K562 (cell line): Measurements from ENCODE around the gene IQCE. TPM values are rescaled to one million over a fixed set of nuclear protein-coding genes. Genes with fewer than 3 reads are reported as not detected.

Source experiments
- ATAC-seq: fragments of 200-7000 bp; cut with Tn5 transposase; 3 replicates; pipeline ENCODE4 v1.9.1; 2020; ENCODE audit warnings: moderate library complexity
- BruUV-seq: library from RNA; stranded (reverse); fragments of 400-500 nt; replicated peaks from 2 replicates; lab custom pipeline; 2021; lab: Mats Ljungman, UMichigan
- CTCF ChIA-PET: fragments of 300-600 bp; formaldehyde crosslinking; extraction: SDS; loops from one replicate; lab custom pipeline; 2021; ENCODE audit warnings: low intra/inter-chr PET ratio; lab: Yijun Ruan, JAX
- POLR2A ChIA-PET: fragments of 300-600, 350-650 bp; sonication (Branson Sonifier 250); formaldehyde crosslinking; extraction: SDS; loops from one replicate; lab custom pipeline; 2021; ENCODE audit warnings: antibody characterized with exemption, inconsistent platforms; lab: Yijun Ruan, JAX
- DNase-seq, 4 experiments: peaks; one replicate each; pipeline versions ENCODE4 v3.0.0 to v3.0.0-alpha.2; 2011 to 2018; ENCODE audit warnings: low spot score in 3 of 4, mixed read lengths in 3 of 4; ENCODE audit errors: extremely low read depth in 1 of 4
- FAIRE-seq: peaks from 2 replicates; lab custom pipeline; 2011; peaks lifted over from hg19 to GRCh38; lab: Jason Lieb, UNC
- H2AFZ ChIP-seq: 2 replicates; pipeline ENCODE4 v1.6.0; 2011; ENCODE audit warnings: low read depth, low read length, control low read depth, inconsistent platforms
- H3K27ac ChIP-seq: fragments of 200-600 bp; 3 replicates; pipeline ENCODE4 v1.8.0; 2011; ENCODE audit warnings: low read depth, mild to moderate bottlenecking, control low read depth, inconsistent platforms, low read length, moderate library complexity, mixed read lengths; ENCODE audit errors: extremely low read depth
- H3K27me3 ChIP-seq, 2 experiments: fragments of 300-600 bp in 1 of 2; 2 replicates in 1 of 2; 3 replicates in 1 of 2; pipeline versions ENCODE4 v1.6.0 to v1.8.0; 2011; ENCODE audit warnings: inconsistent platforms in 2 of 2, low read length in 2 of 2, mild to moderate bottlenecking in 1 of 2, mixed read lengths in 1 of 2, moderate library complexity in 1 of 2; ENCODE audit not compliant: control insufficient read depth in 2 of 2, insufficient read depth in 2 of 2
- H3K36me3 ChIP-seq: fragments of 300-600 bp; 3 replicates; pipeline ENCODE4 v1.8.0; 2011; ENCODE audit warnings: mild to moderate bottlenecking, low read length, inconsistent platforms; ENCODE audit not compliant: control insufficient read depth, insufficient read depth
- H3K4me1 ChIP-seq, 2 experiments: fragments of 200-600 bp in 1 of 2; replicated peaks in 1 of 2; 2 replicates in 1 of 2; 3 replicates in 1 of 2; pipeline versions ENCODE4 v1.5.1 to v1.8.0; 2011; ENCODE audit warnings: inconsistent platforms in 2 of 2, low read length in 2 of 2, mild to moderate bottlenecking in 1 of 2, mixed read lengths in 1 of 2, moderate library complexity in 1 of 2; ENCODE audit not compliant: control insufficient read depth in 2 of 2, insufficient read depth in 2 of 2
- H3K4me2 ChIP-seq: 2 replicates; pipeline ENCODE4 v1.6.1; 2011; ENCODE audit warnings: low read length, control low read depth, inconsistent platforms, mixed read lengths; ENCODE audit not compliant: insufficient read depth
- H3K4me3 ChIP-seq: fragments of 200-600 bp; sonication (generic), shearing (Covaris generic); 2 replicates; pipeline ENCODE4 v1.5.1; 2016; ENCODE audit warnings: control low read depth, inconsistent platforms
- H3K79me2 ChIP-seq: fragments of 200-600 bp; 3 replicates; pipeline ENCODE4 v1.8.0; 2011; ENCODE audit warnings: low read length, inconsistent platforms; ENCODE audit not compliant: control insufficient read depth, insufficient read depth
- H3K9ac ChIP-seq, 2 experiments: 2 replicates each; pipeline versions ENCODE4 v1.6.0 to v1.6.1; 2011; ENCODE audit warnings: low read depth in 2 of 2, low read length in 2 of 2, control low read depth in 1 of 2, inconsistent platforms in 1 of 2, mild to moderate bottlenecking in 1 of 2, mixed read lengths in 1 of 2; ENCODE audit not compliant: insufficient read depth in 1 of 2
- H3K9me1 ChIP-seq: one replicate; pipeline ENCODE4 v1.6.0; 2011; ENCODE audit warnings: inconsistent platforms, mild to moderate bottlenecking, low read length, moderate library complexity; ENCODE audit not compliant: control insufficient read depth, insufficient read depth
- H3K9me3 ChIP-seq: replicated peaks from 2 replicates; pipeline ENCODE4 v1.5.1; 2011; ENCODE audit warnings: low read depth, low read length, inconsistent platforms; ENCODE audit not compliant: control insufficient read depth, insufficient read depth
- H4K20me1 ChIP-seq: replicated peaks from 2 replicates; pipeline ENCODE4 v1.6.1; 2011; ENCODE audit warnings: low read length, inconsistent platforms, mixed read lengths; ENCODE audit not compliant: control insufficient read depth, insufficient read depth
- CHD4 ChIP-seq: fragments of 200-600 bp; sonication (generic); IDR thresholded peaks from 3 replicates; pipeline ENCODE4 v1.6.1; 2012; ENCODE audit warnings: low read depth, mild to moderate bottlenecking, mixed read lengths, low read length, inconsistent platforms; ENCODE audit not compliant: insufficient read depth, insufficient replicate concordance, poor library complexity, severe bottlenecking
- KLF13 ChIP-seq: fragments of 450-650 bp; IDR thresholded peaks from 2 replicates; pipeline ENCODE4 v1.6.1; 2016; ENCODE audit warnings: missing genetic modification characterization, low read depth, mild to moderate bottlenecking, missing compliant biosample characterization, moderate library complexity, borderline replicate concordance
- WGBS: fragments of 100-300 bp; shearing (Covaris generic); methylation state at CpG from one replicate; pipeline ENCODE4 v1.1.6; 2016; ENCODE audit warnings: low coverage, mixed read lengths; ENCODE audit not compliant: insufficient coverage; ENCODE audit errors: missing lambda C conversion rate; 5-methylcytosine and 5-hydroxymethylcytosine counted together
- in situ Hi-C: fragments of 300-500 bp; cut with MboI; formaldehyde crosslinking; loops from 4 replicates; pipeline ENCODE4 v1.15.0; 2018; ENCODE audit warnings: inconsistent platforms, mixed read lengths
- intact Hi-C: fragments of 100-400 bp; cut with micrococcal nuclease; formaldehyde crosslinking; loops from 2 replicates; pipeline ENCODE4 v1.14.2; 2022
- polyA plus RNA-seq, 8 experiments: library from polyadenylated mRNA; depleted of rRNA in 4 of 8; stranded (reverse) in 5 of 8; unstranded in 3 of 8; fragments of >200 nt; fragmentation: Nextera tagmentation in 2 of 8; fragmentation: Illumina TruSeq in 1 of 8; extraction: Ambion mirVana in 2 of 8; extraction: Trizol in 1 of 8; gene quantifications; 2 replicates each; pipeline versions ENCODE4 v1.2.1 to v1.2.3, GENCODE V29; 2011 to 2014; ENCODE audit warnings: inconsistent platforms in 1 of 8, missing spikeins in 1 of 8
- total RNA-seq, 7 experiments: library from RNA; depleted of rRNA in 6 of 7; stranded (reverse); fragments of >200 nt in 6 of 7; fragmentation: Illumina TruSeq in 2 of 7; extraction: Trizol in 2 of 7; gene quantifications; 2 replicates each; pipeline versions ENCODE4 v1.2.1 to v1.2.3, GENCODE V29; 2011 to 2021; ENCODE audit warnings: low replicate concordance in 1 of 7
- TF ChIP-seq, protein P1 (sequence below), 2 experiments: fragments of 450-650 bp; IDR thresholded peaks; 2 replicates each; pipeline ENCODE4 v1.6.1; 2016

The IQCE gene
- total and polyA plus RNA-seq, 9 of the 15 experiments (the other 6 are each of a cell fraction or from before 2014, with no cell fraction given) = 0.18 to 8.5 (median 4.2) TPM

GRCh38 chr7:2638224-2638991 lies 79.6 kb downstream of the IQCE start:
- no peak overlapping the region for H3K27ac ChIP-seq
- H3K27me3 ChIP-seq = no peaks in the 10 kb centered on the region; a peak in 1 of 5 replicates
- ChIA-PET POLR2A (interaction anchor here (0.9 kb wide), 1 partner anchor 18 kb away, joined by 3 read pairs; no protein-coding TSS in a partner anchor), CTCF (no interaction called here)
- H3K36me3 ChIP-seq = no peaks in the 10 kb centered on the region
- no peak for TF ChIP-seq CHD4
- TF ChIP-seq KLF13 = no peak
- TF ChIP-seq, protein P1, sequence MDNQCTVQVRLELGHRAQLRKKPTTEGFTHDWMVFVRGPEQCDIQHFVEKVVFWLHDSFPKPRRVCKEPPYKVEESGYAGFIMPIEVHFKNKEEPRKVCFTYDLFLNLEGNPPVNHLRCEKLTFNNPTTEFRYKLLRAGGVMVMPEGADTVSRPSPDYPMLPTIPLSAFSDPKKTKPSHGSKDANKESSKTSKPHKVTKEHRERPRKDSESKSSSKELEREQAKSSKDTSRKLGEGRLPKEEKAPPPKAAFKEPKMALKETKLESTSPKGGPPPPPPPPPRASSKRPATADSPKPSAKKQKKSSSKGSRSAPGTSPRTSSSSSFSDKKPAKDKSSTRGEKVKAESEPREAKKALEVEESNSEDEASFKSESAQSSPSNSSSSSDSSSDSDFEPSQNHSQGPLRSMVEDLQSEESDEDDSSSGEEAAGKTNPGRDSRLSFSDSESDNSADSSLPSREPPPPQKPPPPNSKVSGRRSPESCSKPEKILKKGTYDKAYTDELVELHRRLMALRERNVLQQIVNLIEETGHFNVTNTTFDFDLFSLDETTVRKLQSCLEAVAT (IDR thresholded peaks at IDR 0.05) = no peak
- intact Hi-C loops (no loop called here), in situ Hi-C loops (no loop called here)
- ATAC-seq (no peak), DNase-seq (no peak), FAIRE-seq (no peak)
- WGBS = 50% methylated on average over 20 of the region's 34 CpGs
- peaks cover 4 to 83% of the 10 kb centered on the region in 2 experiments; a peak in 4 of 5 replicates for H3K4me1 ChIP-seq
- H3K9me1 ChIP-seq = no peaks in the 10 kb centered on the region
- peaks cover 15% of the 10 kb centered on the region; the same call in 1 of the 2 replicates for H4K20me1 ChIP-seq
- H3K79me2 ChIP-seq = no peaks in the 10 kb centered on the region
- no peak overlapping the region for H2AFZ ChIP-seq
- H3K4me3 ChIP-seq = no peak overlapping the region
- no peak overlapping the region; a peak in 1 of 4 replicates for H3K9ac ChIP-seq
- no TSS peak for BruUV-seq
- no peak overlapping the region for H3K4me2 ChIP-seq
- no peaks in the 10 kb centered on the region for H3K9me3 ChIP-seq
